SK-N-MC (cell line): Measurements from ENCODE around the gene WWC1.

ENCODE experiments used
- EZH2 ChIP-seq: fragments of 200-600 bp; sonication (generic); IDR thresholded peaks from one replicate; pipeline ENCODE4 v1.6.1; 2017; ENCODE audit warnings: antibody characterized with exemption
- FOXP2 ChIP-seq: optimal IDR thresholded peaks from 2 replicates; pipeline ENCODE3; 2011; ENCODE audit warnings: mild to moderate bottlenecking, moderate library complexity; ENCODE audit not compliant: insufficient read depth; ENCODE audit errors: extremely low read length, control extremely low read depth
- POLR2AphosphoS5 ChIP-seq: IDR thresholded peaks from 2 replicates; pipeline ENCODE4 v1.6.1; 2012; ENCODE audit warnings: mild to moderate bottlenecking, low read depth, low read length, borderline replicate concordance

DNA sequence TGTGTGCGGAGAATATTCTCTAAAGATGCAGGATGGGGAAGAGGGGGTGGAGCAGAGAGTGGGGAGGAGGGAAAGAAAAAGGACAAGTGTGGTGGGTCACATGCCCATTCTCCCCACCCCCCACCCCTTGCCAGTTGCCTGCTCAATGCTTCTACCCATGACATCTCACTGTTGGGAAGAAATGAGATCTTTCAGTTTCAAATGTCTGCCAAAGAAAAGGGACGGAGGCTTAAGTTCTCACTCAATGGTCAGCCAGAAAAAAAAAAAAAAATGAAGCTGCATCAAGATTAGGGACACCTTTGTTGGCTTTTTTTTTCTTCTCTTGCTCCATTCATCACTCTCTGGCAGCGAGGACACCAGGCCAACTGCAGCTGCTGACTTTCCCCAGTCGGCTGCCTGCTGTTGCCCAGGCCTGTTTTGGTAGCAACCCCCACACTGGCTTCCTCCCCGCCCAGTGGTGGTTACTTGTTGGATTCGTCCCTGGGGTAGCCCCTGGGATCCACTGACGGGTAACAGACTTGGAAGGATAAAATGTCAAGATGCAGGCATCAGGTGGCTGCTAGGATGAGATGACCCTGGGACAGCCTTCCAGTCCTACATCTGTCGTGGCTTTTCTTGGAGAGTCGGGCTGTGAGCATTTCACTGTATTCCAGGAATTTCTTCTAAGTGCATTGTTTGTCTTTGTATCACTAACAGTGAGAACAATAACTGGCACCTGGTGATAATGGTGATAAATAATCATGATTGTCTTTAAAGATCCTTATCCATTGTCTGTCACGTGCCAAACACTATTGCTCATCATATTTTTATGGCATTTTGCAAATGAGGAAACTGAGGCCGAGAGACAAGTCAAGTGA is 9.1 kb downstream of the WWC1 start:
- no peak for TF ChIP-seq POLR2AphosphoS5
- TF ChIP-seq EZH2 = no peak
- no peak for TF ChIP-seq FOXP2
